NB4 (cell line): ENCODE results near the gene SEMA6A.

ENCODE experiments used
- MYC ChIP-seq: IDR thresholded peaks from 2 replicates; pipeline ENCODE4 v1.6.1; 2011; ENCODE audit warnings: low read depth, low read length
- POLR2A ChIP-seq: IDR thresholded peaks from 2 replicates; pipeline ENCODE4 v1.6.1; 2011; ENCODE audit warnings: mild to moderate bottlenecking; ENCODE audit not compliant: insufficient read length; ENCODE audit errors: extremely low read depth
- TF ChIP-seq, protein P1 (sequence below): IDR thresholded peaks from one replicate; pipeline ENCODE4 v1.5.1; 2012; ENCODE audit warnings: low read depth, low read length

DNA sequence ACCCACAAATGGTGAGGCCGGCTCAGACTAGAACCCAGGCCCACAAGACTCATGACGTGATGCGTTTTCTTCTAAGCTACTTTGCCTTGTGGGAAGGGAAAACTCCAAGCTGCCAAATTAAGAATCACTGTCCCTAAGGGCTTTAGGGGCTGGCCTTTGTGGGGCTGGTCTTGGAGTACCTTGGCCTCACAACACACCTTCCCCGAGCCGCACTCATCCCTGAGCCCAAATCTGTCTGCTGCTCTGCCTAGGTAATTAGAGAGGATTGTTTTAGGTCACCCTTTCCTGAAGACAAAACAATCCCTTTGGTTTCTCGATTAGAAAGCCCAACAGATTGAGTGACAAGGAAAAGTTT, 137.3 kb downstream of the SEMA6A start:
- TF ChIP-seq, protein P1, sequence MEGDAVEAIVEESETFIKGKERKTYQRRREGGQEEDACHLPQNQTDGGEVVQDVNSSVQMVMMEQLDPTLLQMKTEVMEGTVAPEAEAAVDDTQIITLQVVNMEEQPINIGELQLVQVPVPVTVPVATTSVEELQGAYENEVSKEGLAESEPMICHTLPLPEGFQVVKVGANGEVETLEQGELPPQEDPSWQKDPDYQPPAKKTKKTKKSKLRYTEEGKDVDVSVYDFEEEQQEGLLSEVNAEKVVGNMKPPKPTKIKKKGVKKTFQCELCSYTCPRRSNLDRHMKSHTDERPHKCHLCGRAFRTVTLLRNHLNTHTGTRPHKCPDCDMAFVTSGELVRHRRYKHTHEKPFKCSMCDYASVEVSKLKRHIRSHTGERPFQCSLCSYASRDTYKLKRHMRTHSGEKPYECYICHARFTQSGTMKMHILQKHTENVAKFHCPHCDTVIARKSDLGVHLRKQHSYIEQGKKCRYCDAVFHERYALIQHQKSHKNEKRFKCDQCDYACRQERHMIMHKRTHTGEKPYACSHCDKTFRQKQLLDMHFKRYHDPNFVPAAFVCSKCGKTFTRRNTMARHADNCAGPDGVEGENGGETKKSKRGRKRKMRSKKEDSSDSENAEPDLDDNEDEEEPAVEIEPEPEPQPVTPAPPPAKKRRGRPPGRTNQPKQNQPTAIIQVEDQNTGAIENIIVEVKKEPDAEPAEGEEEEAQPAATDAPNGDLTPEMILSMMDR, result no peak
- TF ChIP-seq POLR2A, result no peak
- no peak for TF ChIP-seq MYC
